IMR-90 (cell line): ENCODE results near the gene DMXL2. TPM values are rescaled to one million over a fixed set of nuclear protein-coding genes. Genes with fewer than 3 reads are reported as not detected.

Source experiments
- ATAC-seq: fragments of 200-7000 bp; cut with Tn5 transposase; 2 replicates; pipeline ENCODE4 v1.9.1; 2020; ENCODE audit warnings: low read depth, mild to moderate bottlenecking, moderate library complexity
- BruUV-seq: library from RNA; stranded (reverse); fragments of 400-500 nt; replicated peaks from 2 replicates; lab custom pipeline; 2021; lab: Mats Ljungman, UMichigan
- CTCF ChIA-PET: fragments of 300-600 bp; formaldehyde crosslinking; extraction: SDS; loops from one replicate; lab custom pipeline; 2021; ENCODE audit warnings: antibody characterized with exemption; lab: Yijun Ruan, JAX
- POLR2A ChIA-PET: fragments of 300-600 bp; sonication (Branson Sonifier 250); formaldehyde crosslinking; loops from one replicate; lab custom pipeline; 2022; ENCODE audit warnings: antibody characterized with exemption; ENCODE audit not compliant: unreplicated experiment; lab: Charles Lee
- DNase-seq: peaks from one replicate; pipeline ENCODE4 v3.0.0; 2013
- H2AFZ ChIP-seq: replicated peaks from 2 replicates; pipeline ENCODE3; 2013; ENCODE audit warnings: low read length, mild to moderate bottlenecking; ENCODE audit not compliant: poor library complexity
- H2AK5ac ChIP-seq: 2 replicates; pipeline ENCODE4 v1.6.1; 2013; ENCODE audit warnings: low read depth, low read length, inconsistent platforms
- H2AK9ac ChIP-seq: replicated peaks from 2 replicates; pipeline ENCODE3; 2013; ENCODE audit warnings: mild to moderate bottlenecking, low read depth, low read length, moderate library complexity; ENCODE audit not compliant: poor library complexity
- H2BK120ac ChIP-seq: 2 replicates; pipeline ENCODE4 v1.6.1; 2013; ENCODE audit warnings: low read depth, low read length, inconsistent platforms
- H2BK15ac ChIP-seq: 3 replicates; pipeline ENCODE4 v1.6.1; 2013; ENCODE audit warnings: low read depth, low read length, inconsistent platforms
- H2BK20ac ChIP-seq: 2 replicates; pipeline ENCODE4 v1.6.1; 2013; ENCODE audit warnings: low read depth, mild to moderate bottlenecking, inconsistent platforms, low read length, moderate library complexity
- H2BK5ac ChIP-seq: 2 replicates; pipeline ENCODE4 v1.6.1; 2013; ENCODE audit warnings: mild to moderate bottlenecking, low read depth, low read length, inconsistent platforms; ENCODE audit not compliant: poor library complexity, severe bottlenecking
- H3K14ac ChIP-seq: replicated peaks from 2 replicates; pipeline ENCODE4 v1.6.1; 2013; ENCODE audit warnings: low read depth, low read length, inconsistent platforms
- H3K18ac ChIP-seq: 2 replicates; pipeline ENCODE4 v1.6.1; 2013; ENCODE audit warnings: low read depth, low read length, control low read depth
- H3K23ac ChIP-seq: 2 replicates; pipeline ENCODE4 v1.6.1; 2013; ENCODE audit warnings: low read depth, low read length, inconsistent platforms
- H3K27ac ChIP-seq: 2 replicates; pipeline ENCODE4 v1.5.1; 2013; ENCODE audit warnings: mild to moderate bottlenecking, control low read depth, low read length; ENCODE audit not compliant: insufficient read depth
- H3K27me3 ChIP-seq: 2 replicates; pipeline ENCODE4 v1.6.1; 2013; ENCODE audit warnings: low read length; ENCODE audit not compliant: control insufficient read depth, insufficient read depth
- H3K36me3 ChIP-seq: 2 replicates; pipeline ENCODE4 v1.6.1; 2013; ENCODE audit warnings: low read length, mixed read lengths; ENCODE audit not compliant: control insufficient read depth, insufficient read depth
- H3K4ac ChIP-seq: 2 replicates; pipeline ENCODE4 v1.6.1; 2013; ENCODE audit warnings: low read depth, low read length, inconsistent platforms
- H3K4me1 ChIP-seq: 2 replicates; pipeline ENCODE4 v1.6.1; 2013; ENCODE audit warnings: low read length, mixed read lengths; ENCODE audit not compliant: control insufficient read depth, insufficient read depth
- H3K4me2 ChIP-seq: 2 replicates; pipeline ENCODE4 v1.6.1; 2013; ENCODE audit warnings: low read depth, mild to moderate bottlenecking, control low read depth, low read length, moderate library complexity
- H3K4me3 ChIP-seq: 2 replicates; pipeline ENCODE4 v1.5.1; 2013; ENCODE audit warnings: low read depth, mild to moderate bottlenecking, control low read depth, low read length, moderate library complexity; ENCODE audit not compliant: insufficient read depth
- H3K56ac ChIP-seq: 2 replicates; pipeline ENCODE4 v1.6.1; 2013; ENCODE audit warnings: low read length, inconsistent platforms; ENCODE audit not compliant: insufficient read depth; ENCODE audit errors: extremely low read depth
- H3K79me1 ChIP-seq, 2 experiments: 2 replicates each; pipeline ENCODE4 v1.6.1; 2013; ENCODE audit warnings: low read length in 2 of 2, inconsistent platforms in 1 of 2, low read depth in 1 of 2
- H3K9ac ChIP-seq: 2 replicates; pipeline ENCODE4 v1.6.1; 2013; ENCODE audit warnings: low read depth, low read length, control low read depth
- H3K9me1 ChIP-seq: 2 replicates; pipeline ENCODE4 v1.6.1; 2013; ENCODE audit warnings: low read length, inconsistent platforms; ENCODE audit not compliant: insufficient read depth
- H3K9me3 ChIP-seq: 2 replicates; pipeline ENCODE4 v1.6.1; 2013; ENCODE audit warnings: low read length; ENCODE audit not compliant: control insufficient read depth, insufficient read depth
- H4K20me1 ChIP-seq: 2 replicates; pipeline ENCODE4 v1.6.1; 2013; ENCODE audit warnings: low read length, inconsistent platforms; ENCODE audit not compliant: insufficient read depth
- H4K5ac ChIP-seq: 2 replicates; pipeline ENCODE4 v1.6.1; 2013; ENCODE audit warnings: mild to moderate bottlenecking, low read depth, low read length, control low read depth
- H4K8ac ChIP-seq, 2 experiments: 2 replicates each; pipeline ENCODE4 v1.6.1; 2013; ENCODE audit warnings: low read depth in 2 of 2, low read length in 2 of 2, control low read depth in 1 of 2, inconsistent platforms in 1 of 2
- H4K91ac ChIP-seq: 2 replicates; pipeline ENCODE4 v1.6.1; 2013; ENCODE audit warnings: low read depth, low read length, inconsistent platforms; ENCODE audit not compliant: insufficient read depth
- POLR2A ChIP-seq: IDR thresholded peaks from 2 replicates; pipeline ENCODE4 v1.6.1; 2012; ENCODE audit warnings: mild to moderate bottlenecking, low read depth, low read length
- RFX5 ChIP-seq: IDR thresholded peaks from 2 replicates; pipeline ENCODE4 v1.8.0; 2012; ENCODE audit warnings: low read depth, mild to moderate bottlenecking, low read length, moderate library complexity
- SMC3 ChIP-seq: fragments of 150-350 bp; IDR thresholded peaks from 2 replicates; pipeline ENCODE4 v1.6.1; 2016; ENCODE audit warnings: low read depth, mild to moderate bottlenecking, antibody characterized with exemption, low read length, moderate library complexity
- WGBS, 2 experiments: methylation state at CpG; one replicate each; pipeline versions ENCODE4 v1.1.5 to v1.1.7; 2013; ENCODE audit warnings: missing lambda C conversion rate in 2 of 2; ENCODE audit not compliant: insufficient read length in 1 of 2; ENCODE audit errors: extremely low coverage in 2 of 2; 5-methylcytosine and 5-hydroxymethylcytosine counted together
- dilution Hi-C: fragments of 300-500 bp; cut with HindIII; formaldehyde crosslinking; loops from one replicate; pipeline ENCODE4 v1.14.3; 2018; ENCODE audit warnings: low sequenced_read_pairs; ENCODE audit not compliant: unreplicated experiment
- in situ Hi-C: fragments of 300-500 bp; cut with MboI; formaldehyde crosslinking; loops from 3 replicates; pipeline ENCODE4 v1.14.3; 2019; ENCODE audit warnings: low sequenced_read_pairs, inconsistent platforms, mixed read lengths
- intact Hi-C: fragments of 100-400 bp; cut with micrococcal nuclease; formaldehyde crosslinking; loops from 2 replicates; pipeline ENCODE4 v1.10.0; 2022
- polyA plus RNA-seq, 3 experiments: library from polyadenylated mRNA; depleted of rRNA; stranded (reverse); fragments of >200 nt; gene quantifications; 2 replicates each; pipeline ENCODE4 v1.2.3, GENCODE V29; 2012; ENCODE audit warnings: low replicate concordance in 1 of 3
- total RNA-seq: library from RNA; depleted of rRNA; stranded (reverse); fragments of >200 nt; gene quantifications from 2 replicates; pipeline ENCODE4 v1.2.3, GENCODE V29; 2012; rRNA removed
- TF ChIP-seq, protein P1 (sequence below): fragments of 150-350 bp; IDR thresholded peaks from 2 replicates; pipeline ENCODE4 v1.6.1; 2016; ENCODE audit warnings: low read depth, mild to moderate bottlenecking, low read length, moderate library complexity, borderline replicate concordance
- TF ChIP-seq, protein P2 (sequence below): fragments of 150-350 bp; IDR thresholded peaks from 2 replicates; pipeline ENCODE4 v1.6.1; 2017; ENCODE audit warnings: mild to moderate bottlenecking, antibody characterized with exemption, low read length, low read depth

The DMXL2 gene
- total and polyA plus RNA-seq, 2 of the 4 experiments (the other 2 are of a cell fraction), result 9.7 to 21.9 TPM

DNA sequence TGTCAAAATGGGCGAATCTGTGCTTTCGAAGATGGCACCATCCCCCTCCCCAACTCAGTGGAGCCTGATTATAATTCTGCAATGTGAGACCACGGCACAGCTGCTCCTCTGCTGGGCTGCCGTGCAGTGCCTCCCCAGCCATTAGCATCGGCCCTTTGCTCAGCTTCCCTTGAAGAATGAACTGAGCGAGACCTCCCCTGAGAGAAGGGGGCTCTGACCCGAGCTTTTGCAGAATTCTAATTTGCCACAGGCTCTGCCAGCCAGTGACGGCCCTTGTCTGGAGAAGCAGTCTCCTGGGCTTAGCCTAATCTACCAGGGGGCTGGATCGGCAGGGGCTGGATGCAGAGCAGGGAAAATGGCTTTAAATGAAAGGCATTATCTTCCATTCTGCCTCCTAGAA is 223.9 kb downstream of the DMXL2 start:
- no peak overlapping the region for H3K4me2 ChIP-seq
- no peak overlapping the region for H4K5ac ChIP-seq
- no peak overlapping the region for H4K8ac ChIP-seq
- H3K9me1 ChIP-seq, result no peaks in the 10 kb centered on the region
- ChIA-PET POLR2A (no interaction called here), CTCF (interaction anchor here (0.9 to 1.3 kb wide), 2 partner anchors 16 to 205 kb away, joined by 3 read pairs; no protein-coding TSS in a partner anchor)
- H2AFZ ChIP-seq, result no peak overlapping the region
- peaks cover 51% of the 10 kb centered on the region for H3K27me3 ChIP-seq
- 74% methylated on average over 3 of the region's 9 CpGs; no CpG with 5 or more reads in 1 of the 2 experiments for WGBS, 2 experiments
- no peak overlapping the region for H2AK5ac ChIP-seq
- DNase-seq, result no peak
- no peak overlapping the region for H3K9ac ChIP-seq
- dilution Hi-C loops (no loop called here), intact Hi-C loops (no loop called here), in situ Hi-C loops (no loop called here)
- H4K20me1 ChIP-seq, result no peaks in the 10 kb centered on the region
- no peak for ATAC-seq
- H4K91ac ChIP-seq, result no peak overlapping the region
- no peaks in the 10 kb centered on the region for H3K36me3 ChIP-seq
- TF ChIP-seq SMC3 (no peak), POLR2A (no peak), RFX5 (no peak)
- TF ChIP-seq, protein P1, sequence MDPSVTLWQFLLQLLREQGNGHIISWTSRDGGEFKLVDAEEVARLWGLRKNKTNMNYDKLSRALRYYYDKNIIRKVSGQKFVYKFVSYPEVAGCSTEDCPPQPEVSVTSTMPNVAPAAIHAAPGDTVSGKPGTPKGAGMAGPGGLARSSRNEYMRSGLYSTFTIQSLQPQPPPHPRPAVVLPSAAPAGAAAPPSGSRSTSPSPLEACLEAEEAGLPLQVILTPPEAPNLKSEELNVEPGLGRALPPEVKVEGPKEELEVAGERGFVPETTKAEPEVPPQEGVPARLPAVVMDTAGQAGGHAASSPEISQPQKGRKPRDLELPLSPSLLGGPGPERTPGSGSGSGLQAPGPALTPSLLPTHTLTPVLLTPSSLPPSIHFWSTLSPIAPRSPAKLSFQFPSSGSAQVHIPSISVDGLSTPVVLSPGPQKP, result no peak
- TF ChIP-seq, protein P2, sequence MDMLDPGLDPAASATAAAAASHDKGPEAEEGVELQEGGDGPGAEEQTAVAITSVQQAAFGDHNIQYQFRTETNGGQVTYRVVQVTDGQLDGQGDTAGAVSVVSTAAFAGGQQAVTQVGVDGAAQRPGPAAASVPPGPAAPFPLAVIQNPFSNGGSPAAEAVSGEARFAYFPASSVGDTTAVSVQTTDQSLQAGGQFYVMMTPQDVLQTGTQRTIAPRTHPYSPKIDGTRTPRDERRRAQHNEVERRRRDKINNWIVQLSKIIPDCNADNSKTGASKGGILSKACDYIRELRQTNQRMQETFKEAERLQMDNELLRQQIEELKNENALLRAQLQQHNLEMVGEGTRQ, result no peak
- H3K79me1 ChIP-seq, result no peaks in the 10 kb centered on the region
- H2BK15ac ChIP-seq, result no peak overlapping the region
- no peak overlapping the region for H3K27ac ChIP-seq
- H3K56ac ChIP-seq, result no peak overlapping the region
- H3K4me3 ChIP-seq, result no peak overlapping the region
- H2BK120ac ChIP-seq, result no peak overlapping the region
- no peaks in the 10 kb centered on the region for H3K4me1 ChIP-seq
- H2BK5ac ChIP-seq, result no peak overlapping the region
- no peak overlapping the region for H2BK20ac ChIP-seq
- no peak overlapping the region for H3K4ac ChIP-seq
- no peak overlapping the region for H3K23ac ChIP-seq
- H2AK9ac ChIP-seq, result no peak overlapping the region
- no peak overlapping the region for H3K18ac ChIP-seq
- H3K14ac ChIP-seq, result no peak overlapping the region
- BruUV-seq, result no TSS peak
- no peaks in the 10 kb centered on the region for H3K9me3 ChIP-seq

Other genes with a start within 250 kb of the DMXL2 start
- gene SCG3, start 58.7 kb upstream of the DMXL2 start, total RNA-seq, result not detected in 2 replicates
- gene SCG3, start 58.7 kb upstream of the DMXL2 start, polyA plus RNA-seq (2012; rRNA removed), result 0.02 TPM in 1 of 2 replicates, not detected in the other
- 5.9 and 7.2 TPM in 2 replicates for gene LYSMD2, start 114.9 kb upstream of the DMXL2 start, total RNA-seq
- 5.6 and 6.0 TPM in 2 replicates for gene LYSMD2, start 114.9 kb upstream of the DMXL2 start, polyA plus RNA-seq (2012; rRNA removed)
- 5.4 and 6.9 TPM in 2 replicates for gene TMOD2, start 128.8 kb upstream of the DMXL2 start, total RNA-seq
- gene TMOD2, start 128.8 kb upstream of the DMXL2 start, polyA plus RNA-seq (2012; rRNA removed), result 1.7 and 2.8 TPM in 2 replicates
- 22.0 and 51.1 TPM in 2 replicates for gene TMOD3, start 206.9 kb upstream of the DMXL2 start, total RNA-seq
- gene TMOD3, start 206.9 kb upstream of the DMXL2 start, polyA plus RNA-seq (2012; rRNA removed), result 7.4 and 10.7 TPM in 2 replicates